B cell (primary cell): ENCODE results near the gene MIS18A. TPM values are rescaled to one million over a fixed set of nuclear protein-coding genes. Genes with fewer than 3 reads are reported as not detected.

Experiments used
- ATAC-seq: fragments of 200-7000 bp; cut with Tn5 transposase; one replicate; pipeline ENCODE4 v1.10.0; 2021; ENCODE audit warnings: low read depth, mild to moderate bottlenecking, moderate number of reproducible peaks, moderate library complexity
- CTCF ChIA-PET: fragments of 350-600 bp; sonication (Branson Sonifier 250); formaldehyde crosslinking; loops from one replicate; lab custom pipeline; 2021; ENCODE audit warnings: antibody characterized with exemption, inconsistent platforms; lab: Charles Lee
- POLR2A ChIA-PET: fragments of 350-600 bp; sonication (Branson Sonifier 250); formaldehyde crosslinking; loops from one replicate; lab custom pipeline; 2021; ENCODE audit warnings: antibody characterized with exemption; lab: Charles Lee
- DNase-seq: peaks from one replicate; pipeline ENCODE4 v3.0.0; 2013
- H2AFZ ChIP-seq: 2 replicates; pipeline ENCODE4 v1.6.1; 2012; ENCODE audit warnings: mild to moderate bottlenecking, low read depth, low read length; ENCODE audit not compliant: insufficient read depth, poor library complexity, severe bottlenecking
- H3K27ac ChIP-seq, 2 donors: 1 replicate in 1 of 2; 2 replicates in 1 of 2; pipeline ENCODE4 v1.5.1; 2012 to 2013; ENCODE audit warnings: low read length in 2 of 2, mild to moderate bottlenecking in 2 of 2, moderate library complexity in 1 of 2
- H3K27me3 ChIP-seq, 4 experiments: fragments of 200-600 bp in 1 of 4; sonication (generic) in 1 of 4; replicated peaks in 1 of 4; 1 replicate in 2 of 4; 2 replicates in 2 of 4; pipeline versions ENCODE4 v1.6.1 to v1.7.0; 2013 to 2016; ENCODE audit warnings: low read length in 3 of 4, mild to moderate bottlenecking in 2 of 4, mixed read lengths in 1 of 4, moderate library complexity in 1 of 4; ENCODE audit not compliant: insufficient read depth in 4 of 4, control insufficient read depth in 3 of 4; ENCODE audit errors: control extremely low read depth in 1 of 4
- H3K36me3 ChIP-seq, 2 experiments: replicated peaks in 1 of 2; 1 replicate in 1 of 2; 2 replicates in 1 of 2; pipeline versions ENCODE4 v1.6.1 to v1.7.1; 2013; ENCODE audit warnings: low read length in 1 of 2; ENCODE audit not compliant: insufficient read depth in 2 of 2, control insufficient read depth in 1 of 2; ENCODE audit errors: control extremely low read depth in 1 of 2, extremely low read depth in 1 of 2
- H3K4me1 ChIP-seq, 2 donors: fragments of 200-600 bp in 1 of 2; sonication (generic) in 1 of 2; 1 replicate in 1 of 2; 2 replicates in 1 of 2; pipeline versions ENCODE4 v1.5.1 to v1.6.1; 2013 to 2017; ENCODE audit warnings: low read length in 2 of 2; ENCODE audit not compliant: control insufficient read depth in 2 of 2, insufficient read depth in 2 of 2
- H3K4me2 ChIP-seq: replicated peaks from 2 replicates; pipeline ENCODE3; 2012; ENCODE audit warnings: mild to moderate bottlenecking, low read depth, low read length; ENCODE audit not compliant: poor library complexity, severe bottlenecking
- H3K4me3 ChIP-seq, 5 experiments: fragments of 200-600 bp in 1 of 5; sonication (generic) in 1 of 5; 1 replicate in 3 of 5; 2 replicates in 2 of 5; pipeline versions ENCODE4 v1.5.1 to v1.7.0; 2011 to 2016; ENCODE audit warnings: low read length in 4 of 5, mild to moderate bottlenecking in 4 of 5, low read depth in 2 of 5, control low read depth in 1 of 5, moderate library complexity in 1 of 5; ENCODE audit not compliant: insufficient read depth in 1 of 5; ENCODE audit errors: control extremely low read depth in 1 of 5, extremely low read depth in 1 of 5
- H3K79me2 ChIP-seq: fragments of 200-600 bp; sonication (generic); one replicate; pipeline ENCODE4 v1.6.0; 2016; ENCODE audit warnings: low read length; ENCODE audit not compliant: control insufficient read depth, insufficient read depth
- H3K9ac ChIP-seq: fragments of 200-600 bp; sonication (generic); 2 replicates; pipeline ENCODE4 v1.6.1; 2017; ENCODE audit warnings: mild to moderate bottlenecking, low read length, moderate library complexity
- H3K9me3 ChIP-seq, 3 donors: one replicate each; pipeline versions ENCODE4 v1.6.1 to v1.7.1; 2013; ENCODE audit warnings: low read length in 2 of 3; ENCODE audit not compliant: control insufficient read depth in 2 of 3, insufficient read depth in 1 of 3; ENCODE audit errors: control extremely low read depth in 1 of 3
- H4K20me1 ChIP-seq: 2 replicates; pipeline ENCODE4 v1.6.0; 2012; ENCODE audit warnings: mild to moderate bottlenecking, low read length; ENCODE audit not compliant: insufficient read depth, control insufficient read depth, poor library complexity, severe bottlenecking
- H3K27ac Mint-ChIP-seq: one replicate; pipeline ENCODE4 v1.8.0; 2021; ENCODE audit warnings: mixed read lengths
- H3K27me3 Mint-ChIP-seq: one replicate; pipeline ENCODE4 v1.8.0; 2021; ENCODE audit warnings: mixed read lengths
- H3K4me1 Mint-ChIP-seq: one replicate; pipeline ENCODE4 v1.8.0; 2021; ENCODE audit warnings: mixed read lengths
- H3K4me3 Mint-ChIP-seq: one replicate; pipeline ENCODE4 v1.8.0; 2021; ENCODE audit warnings: mixed read lengths
- H3K9me3 Mint-ChIP-seq: one replicate; pipeline ENCODE4 v1.8.0; 2022; ENCODE audit warnings: mixed read lengths; ENCODE audit not compliant: insufficient read depth
- EZH2 ChIP-seq: IDR thresholded peaks from 2 replicates; pipeline ENCODE4 v1.6.1; 2012; ENCODE audit warnings: borderline replicate concordance, low read depth, mild to moderate bottlenecking, moderate library complexity, low read length; ENCODE audit not compliant: insufficient read depth, poor library complexity, severe bottlenecking
- WGBS: methylation state at CpG from one replicate; pipeline ENCODE4 v1.1.5; 2013; ENCODE audit warnings: missing lambda C conversion rate; ENCODE audit not compliant: insufficient coverage; 5-methylcytosine and 5-hydroxymethylcytosine counted together
- intact Hi-C: fragments of 100-400 bp; cut with micrococcal nuclease; formaldehyde crosslinking; loops from one replicate; pipeline ENCODE4 v1.10.0; 2022
- polyA plus RNA-seq: library from polyadenylated mRNA; depleted of rRNA; stranded (reverse); fragments of >200 nt; gene quantifications from 2 replicates; pipeline ENCODE4 v1.2.3, GENCODE V29; 2012
- total RNA-seq, 2 donors: library from RNA; stranded (reverse); fragments of 120-200 nt in 1 of 2; gene quantifications; 1 replicate in 1 of 2; 2 replicates in 1 of 2; pipeline versions ENCODE4 v1.2.3 to v1.2.4, GENCODE V29; 2013 to 2022
- TF ChIP-seq, protein P1 (sequence below): fragments of 200-600 bp; IDR thresholded peaks from one replicate; pipeline ENCODE4 v1.8.0; 2022; ENCODE audit warnings: antibody characterized with exemption, mild to moderate bottlenecking

MIS18A gene
- total and polyA plus RNA-seq, 2 donors (not counting 1 experiment from before 2014, with no cell fraction given): 4.0 to 10.4 TPM

DNA sequence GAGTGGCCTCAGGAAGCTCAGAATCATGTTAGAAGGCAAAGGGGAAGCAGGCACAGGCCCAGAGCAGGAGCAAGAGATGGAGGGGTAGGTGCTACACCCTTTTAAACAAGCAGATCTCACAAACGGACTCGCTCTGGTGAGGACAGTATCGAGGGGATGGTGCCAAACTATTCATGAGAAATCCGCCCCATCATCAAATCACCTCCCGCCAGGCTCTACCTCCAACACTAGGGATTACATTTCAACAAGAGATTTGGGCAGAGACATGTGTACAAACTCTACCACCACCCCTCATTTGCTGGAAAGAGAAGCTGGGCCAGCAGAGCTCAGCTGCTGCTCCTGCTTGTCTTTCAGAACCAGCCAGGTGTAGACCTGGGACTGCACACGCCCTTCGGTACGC, 32.9 kb downstream of the MIS18A start:
- DNase-seq: no peak
- no peak overlapping the region for H3K27ac Mint-ChIP-seq
- TF ChIP-seq, protein P1, sequence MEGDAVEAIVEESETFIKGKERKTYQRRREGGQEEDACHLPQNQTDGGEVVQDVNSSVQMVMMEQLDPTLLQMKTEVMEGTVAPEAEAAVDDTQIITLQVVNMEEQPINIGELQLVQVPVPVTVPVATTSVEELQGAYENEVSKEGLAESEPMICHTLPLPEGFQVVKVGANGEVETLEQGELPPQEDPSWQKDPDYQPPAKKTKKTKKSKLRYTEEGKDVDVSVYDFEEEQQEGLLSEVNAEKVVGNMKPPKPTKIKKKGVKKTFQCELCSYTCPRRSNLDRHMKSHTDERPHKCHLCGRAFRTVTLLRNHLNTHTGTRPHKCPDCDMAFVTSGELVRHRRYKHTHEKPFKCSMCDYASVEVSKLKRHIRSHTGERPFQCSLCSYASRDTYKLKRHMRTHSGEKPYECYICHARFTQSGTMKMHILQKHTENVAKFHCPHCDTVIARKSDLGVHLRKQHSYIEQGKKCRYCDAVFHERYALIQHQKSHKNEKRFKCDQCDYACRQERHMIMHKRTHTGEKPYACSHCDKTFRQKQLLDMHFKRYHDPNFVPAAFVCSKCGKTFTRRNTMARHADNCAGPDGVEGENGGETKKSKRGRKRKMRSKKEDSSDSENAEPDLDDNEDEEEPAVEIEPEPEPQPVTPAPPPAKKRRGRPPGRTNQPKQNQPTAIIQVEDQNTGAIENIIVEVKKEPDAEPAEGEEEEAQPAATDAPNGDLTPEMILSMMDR: no peak
- TF ChIP-seq EZH2: no peak
- WGBS: 85% methylated on average over 8 of the region's 8 CpGs
- Histone ChIP-seq H3K4me2 (no peak overlapping the region), H3K4me1 (no peaks in the 10 kb centered on the region), H2AFZ (no peak overlapping the region), H3K4me3 (no peak overlapping the region), H3K9me3 (peaks cover 0 to 9% (median 5%) of the 10 kb centered on the region in 3 donors), H3K9ac (no peak overlapping the region), H3K27me3 (peaks cover 0 to 8% (median 1%) of the 10 kb centered on the region in 4 experiments), H3K79me2 (no peaks in the 10 kb centered on the region), H3K36me3 (no peaks in the 10 kb centered on the region), H4K20me1 (no peaks in the 10 kb centered on the region), H3K27ac (no peak overlapping the region)
- H3K27me3 Mint-ChIP-seq: peaks cover 34% of the 10 kb centered on the region
- intact Hi-C loops: no loop called here
- H3K9me3 Mint-ChIP-seq: no peaks in the 10 kb centered on the region
- H3K4me1 Mint-ChIP-seq: no peaks in the 10 kb centered on the region
- ChIA-PET POLR2A (no interaction called here), CTCF (no interaction called here)
- H3K4me3 Mint-ChIP-seq: no peak overlapping the region
- no peak for ATAC-seq

DNA sequence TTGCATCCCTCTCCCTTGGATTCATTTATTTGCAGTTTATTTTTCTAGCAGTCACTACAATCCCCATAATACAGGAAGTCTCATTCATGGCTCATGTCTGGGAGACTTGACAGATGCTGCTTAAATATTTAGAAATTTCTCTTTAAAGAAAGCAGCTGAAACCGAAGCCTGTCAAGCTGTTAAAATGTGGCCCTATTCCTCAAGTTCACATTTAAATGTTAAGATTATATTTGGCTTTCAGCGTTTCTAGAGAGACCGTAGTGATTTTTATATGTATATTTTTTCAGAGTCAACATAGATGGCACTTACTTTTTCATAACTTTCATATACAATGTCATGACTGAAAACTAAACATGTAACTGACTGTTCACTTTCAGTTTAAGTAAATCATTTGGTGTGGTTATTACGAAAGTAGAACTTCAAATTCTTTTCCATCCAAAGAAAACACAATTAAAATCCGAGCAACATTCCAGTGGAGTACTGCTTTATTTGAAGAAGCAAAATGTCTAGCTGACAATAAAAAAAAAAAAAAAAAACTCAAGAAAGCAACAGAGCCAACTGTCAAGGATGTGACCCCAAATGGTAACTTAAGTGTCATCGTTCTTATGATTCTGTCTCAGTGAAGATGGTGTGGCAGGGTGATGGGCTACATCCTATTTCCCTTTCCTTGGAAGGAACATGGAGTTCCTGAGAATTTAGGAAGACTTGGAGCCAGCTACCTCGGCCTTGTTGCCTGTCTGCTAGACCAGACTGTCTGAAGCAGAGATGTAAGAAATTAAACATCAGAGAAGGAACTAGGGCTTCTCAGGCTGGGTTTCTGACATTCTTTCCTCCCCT, 37.8 kb downstream of the MIS18A start:
- POLR2A ChIA-PET: no interaction called here
- Histone ChIP-seq H2AFZ (no peak overlapping the region), H3K4me1 (no peaks in the 10 kb centered on the region), H3K27me3 (no peaks in the 10 kb centered on the region), H3K36me3 (no peaks in the 10 kb centered on the region), H3K79me2 (no peaks in the 10 kb centered on the region), H3K9ac (no peak overlapping the region), H4K20me1 (no peaks in the 10 kb centered on the region), H3K27ac (no peak overlapping the region), H3K4me2 (no peak overlapping the region), H3K9me3 (no peaks in the 10 kb centered on the region), H3K4me3 (no peak overlapping the region)
- Mint-ChIP-seq H3K4me1 (no peaks in the 10 kb centered on the region), H3K9me3 (peaks cover 9% of the 10 kb centered on the region), H3K4me3 (no peak overlapping the region), H3K27me3 (peaks cover 18% of the 10 kb centered on the region), H3K27ac (no peak overlapping the region)
- CTCF ChIA-PET: interaction anchor here (0.6 kb wide), 1 partner anchor 95 kb away, joined by 4 read pairs; no protein-coding TSS in a partner anchor
- intact Hi-C loops: no loop called here
- TF ChIP-seq, protein P1: no peak
- no peak for TF ChIP-seq EZH2
- DNase-seq (no peak), ATAC-seq (no peak)
- WGBS: 73% methylated on average over 1 of the region's 7 CpGs
